A673 (cell line): ENCODE data around the gene WNK2. TPM values are rescaled to one million over a fixed set of nuclear protein-coding genes. Genes with fewer than 3 reads are reported as not detected.

ENCODE experiments used
- BruUV-seq: library from RNA; stranded (reverse); fragments of 400-500 nt; replicated peaks from 2 replicates; lab custom pipeline; 2021; lab: Mats Ljungman, UMichigan
- CTCF ChIA-PET: fragments of 300-600 bp; sonication (Branson Sonifier 250); formaldehyde crosslinking; loops from one replicate; lab custom pipeline; 2022; ENCODE audit warnings: antibody characterized with exemption; lab: Charles Lee
- POLR2A ChIA-PET: fragments of 300-600 bp; sonication (Branson Sonifier 250); formaldehyde crosslinking; loops from one replicate; lab custom pipeline; 2022; ENCODE audit warnings: antibody characterized with exemption; ENCODE audit not compliant: low non-redundant PET; lab: Charles Lee
- DNase-seq: peaks from one replicate; pipeline ENCODE4 v3.0.0-alpha.2; 2015; ENCODE audit warnings: low spot score
- H3K27ac ChIP-seq: fragments of 200-600 bp; sonication (generic); 2 replicates; pipeline ENCODE4 v1.5.1; 2016; ENCODE audit warnings: mixed run types, low read depth, mild to moderate bottlenecking, mixed read lengths, antibody characterized with exemption, low read length; ENCODE audit not compliant: poor library complexity, severe bottlenecking
- H3K27me3 ChIP-seq: fragments of 200-600 bp; sonication (generic); replicated peaks from 2 replicates; pipeline ENCODE4 v1.6.1; 2017; ENCODE audit warnings: mixed run types, low read depth, mild to moderate bottlenecking, mixed read lengths, antibody characterized with exemption, low read length; ENCODE audit not compliant: insufficient read depth, poor library complexity
- H3K36me3 ChIP-seq: fragments of 200-600 bp; sonication (generic); 2 replicates; pipeline ENCODE4 v1.6.1; 2016; ENCODE audit warnings: mixed run types, mild to moderate bottlenecking, mixed read lengths, antibody characterized with exemption, low read length; ENCODE audit not compliant: insufficient read depth, poor library complexity, severe bottlenecking
- H3K4me1 ChIP-seq: fragments of 200-600 bp; sonication (generic); 2 replicates; pipeline ENCODE4 v1.6.1; 2017; ENCODE audit warnings: mixed run types, mild to moderate bottlenecking, mixed read lengths, antibody characterized with exemption, low read length; ENCODE audit not compliant: insufficient read depth, poor library complexity, severe bottlenecking
- H3K4me3 ChIP-seq: fragments of 200-600 bp; sonication (generic); 2 replicates; pipeline ENCODE4 v1.5.1; 2016; ENCODE audit warnings: low read depth, mixed run types, mild to moderate bottlenecking, mixed read lengths, low read length; ENCODE audit not compliant: poor library complexity, severe bottlenecking
- H3K9me3 ChIP-seq: fragments of 200-600 bp; sonication (generic); 2 replicates; pipeline ENCODE4 v1.6.1; 2016; ENCODE audit warnings: mixed run types, low read depth, mild to moderate bottlenecking, mixed read lengths, antibody characterized with exemption, low read length; ENCODE audit not compliant: poor library complexity, severe bottlenecking
- CTCF ChIP-seq: fragments of 300-800, 200-600 bp; sonication (generic); conservative IDR thresholded peaks from 2 replicates; pipeline ENCODE4 v1.5.1; 2017; ENCODE audit warnings: low read depth, mild to moderate bottlenecking, antibody characterized with exemption, low read length, moderate library complexity, mixed read lengths
- EZH2 ChIP-seq: fragments of 200-600 bp; sonication (generic); IDR thresholded peaks from 2 replicates; pipeline ENCODE4 v1.6.1; 2017; ENCODE audit warnings: borderline replicate concordance, low read depth, mild to moderate bottlenecking, mixed read lengths, antibody characterized with exemption, low read length; ENCODE audit not compliant: poor library complexity, severe bottlenecking
- intact Hi-C: fragments of 100-400 bp; cut with micrococcal nuclease; formaldehyde crosslinking; loops from one replicate; pipeline ENCODE4 v1.10.0; 2022; ENCODE audit not compliant: unreplicated experiment
- total RNA-seq: library from RNA; stranded (reverse); gene quantifications from 2 replicates; pipeline ENCODE4 v1.2.3, GENCODE V29; 2021

The WNK2 gene
- total RNA-seq, 1 experiment from 2014 or later = 9.6 TPM

DNA sequence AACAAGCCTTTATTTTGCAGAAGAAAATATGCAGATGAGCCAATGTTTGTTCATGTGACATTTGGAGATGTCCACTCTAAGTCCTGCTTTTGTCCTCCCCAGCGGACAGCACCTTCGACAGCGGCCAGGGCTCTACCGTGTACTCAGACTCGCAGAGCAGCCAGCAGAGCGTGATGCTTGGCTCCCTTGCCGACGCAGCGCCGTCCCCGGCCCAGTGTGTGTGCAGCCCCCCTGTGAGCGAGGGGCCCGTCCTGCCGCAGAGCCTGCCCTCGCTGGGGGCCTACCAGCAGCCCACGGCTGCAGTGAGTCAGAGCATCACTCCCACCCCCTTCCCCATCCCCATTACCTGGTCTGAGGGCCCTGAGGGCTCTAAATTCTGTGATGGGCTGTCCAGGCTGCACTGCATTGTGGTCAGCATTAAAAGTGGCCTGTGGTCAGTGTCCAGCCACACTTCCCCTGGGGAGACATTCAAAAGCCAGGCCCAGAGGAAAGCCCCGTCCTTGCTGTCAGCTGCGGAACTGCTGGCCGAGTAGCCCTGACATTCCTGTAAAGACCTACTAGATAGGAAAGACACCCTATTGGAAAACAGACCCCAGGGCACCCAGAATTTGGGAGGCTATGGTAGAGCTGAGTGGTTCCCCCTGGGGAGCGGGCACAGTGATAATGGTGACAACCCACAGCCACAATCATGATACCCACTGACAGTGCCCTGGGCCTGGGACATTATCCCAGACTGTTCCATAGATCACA, 69.0 kb downstream of the WNK2 start:
- H3K4me1 ChIP-seq = no peaks in the 10 kb centered on the region
- H3K4me3 ChIP-seq = no peak overlapping the region
- ChIA-PET CTCF (no interaction called here), POLR2A (no interaction called here)
- no peak for DNase-seq
- H3K9me3 ChIP-seq = no peaks in the 10 kb centered on the region
- no peaks in the 10 kb centered on the region for H3K36me3 ChIP-seq
- intact Hi-C loops = no loop called here
- TF ChIP-seq CTCF = no peak
- TF ChIP-seq EZH2 = no peak
- no peaks in the 10 kb centered on the region for H3K27me3 ChIP-seq
- no peak overlapping the region for H3K27ac ChIP-seq
- no TSS peak for BruUV-seq

DNA sequence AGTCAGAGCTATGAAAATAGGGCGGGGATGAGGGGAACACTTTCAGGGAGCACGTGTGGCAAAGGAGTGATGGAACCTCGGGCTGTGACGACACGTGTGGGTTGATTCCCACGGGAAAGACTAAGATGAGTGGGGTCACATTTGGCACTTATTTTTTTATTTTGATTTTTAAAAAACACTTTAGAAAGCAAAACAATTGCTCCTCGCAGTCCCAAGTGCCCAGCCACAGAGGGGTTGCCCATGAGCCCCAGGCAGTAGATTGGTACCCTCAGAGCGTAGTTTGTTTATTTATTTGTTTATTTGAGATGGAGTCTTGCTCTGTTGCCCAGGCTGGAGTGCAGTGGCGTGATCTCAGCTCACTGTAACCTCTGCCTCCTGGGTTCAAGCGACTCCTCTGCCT, 69.7 kb downstream of the WNK2 start:
- TF ChIP-seq CTCF = no peak
- no peak for TF ChIP-seq EZH2
- H3K27ac ChIP-seq = no peak overlapping the region
- no peaks in the 10 kb centered on the region for H3K36me3 ChIP-seq
- no TSS peak for BruUV-seq
- POLR2A ChIA-PET = no interaction called here
- no peak overlapping the region for H3K4me3 ChIP-seq
- no peaks in the 10 kb centered on the region for H3K9me3 ChIP-seq
- intact Hi-C loops = no loop called here
- no peaks in the 10 kb centered on the region for H3K27me3 ChIP-seq
- no peak for DNase-seq
- CTCF ChIA-PET = no interaction called here
- no peaks in the 10 kb centered on the region for H3K4me1 ChIP-seq

- Histone ChIP-seq H3K27ac (no peak overlapping the region), H3K4me1 (no peaks in the 10 kb centered on the region), H3K4me3 (no peak overlapping the region), H3K9me3 (no peaks in the 10 kb centered on the region), H3K27me3 (no peaks in the 10 kb centered on the region), H3K36me3 (no peaks in the 10 kb centered on the region)
- BruUV-seq = no TSS peak
- ChIA-PET POLR2A (no interaction called here), CTCF (no interaction called here)
- no peak for DNase-seq
- TF ChIP-seq EZH2 (no peak), CTCF (no peak)
- intact Hi-C loops = no loop called here
Observed at GRCh38 chr9:93254061-93254481, 70.1 kb downstream of the WNK2 start.
